Left ventricle myocardium superior (tissue), 1 donor: ENCODE data around the gene ADAMTS17. TPM values are rescaled to one million over a fixed set of nuclear protein-coding genes. Genes with fewer than 3 reads are reported as not detected.
A peak's percentile ranks its signal among the peaks of the same experiment; 100 is the strongest.

Source experiments
- ATAC-seq: fragments of 200-7000 bp; cut with Tn5 transposase; one replicate; pipeline ENCODE4 v1.9.1; 2020; ENCODE audit warnings: mild to moderate bottlenecking, moderate library complexity
- DNase-seq: peaks from one replicate; pipeline ENCODE4 v3.0.0-alpha.2; 2020
- intact Hi-C: fragments of 100-400 bp; cut with micrococcal nuclease; formaldehyde crosslinking; loops from one replicate; pipeline ENCODE4 v1.11.0; 2022
- total RNA-seq: library from RNA; stranded (reverse); fragmentation: NEBNext Ultra II Directional; extraction: Animal tissue kit (Norgen Biotek cat#: 25700); gene quantifications from one replicate; pipeline ENCODE4 v1.2.1, GENCODE V29; 2021
- donor health status: DM: no; HTN: yes; CAD: no; lungs with severe emphysema.

The ADAMTS17 gene
- total RNA-seq, 1 donor from 2014 or later = 2.9 TPM

GRCh38 chr15:100111125-100112060 lies 230.4 kb downstream of the ADAMTS17 start:
- ATAC-seq = peak; percentile 69
- peak; percentile 73 for DNase-seq
- intact Hi-C loops = no loop called here

GRCh38 chr15:100109486-100110035 lies 232.2 kb downstream of the ADAMTS17 start:
- intact Hi-C loops = no loop called here
- ATAC-seq (no peak), DNase-seq (no peak)

DNA sequence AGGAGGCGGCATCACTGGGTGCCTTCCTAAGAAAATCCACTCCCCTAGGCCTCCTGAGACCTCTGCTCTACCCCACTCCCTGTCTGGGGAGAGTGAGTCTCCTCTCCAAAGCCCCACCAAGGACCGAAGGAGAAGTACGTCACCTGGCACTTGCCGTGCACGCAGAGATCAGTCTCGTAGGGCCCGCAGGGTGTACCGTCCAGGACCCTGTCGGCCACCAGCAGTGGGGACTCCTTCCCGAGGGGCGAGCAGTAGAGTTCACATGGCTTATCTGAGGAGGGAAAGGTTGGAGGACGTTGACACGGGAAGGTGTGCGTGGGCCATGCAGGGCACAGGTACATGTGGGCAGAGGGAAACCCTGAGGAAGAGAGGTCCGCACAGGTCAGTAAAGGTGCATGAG lies 232.9 kb downstream of the ADAMTS17 start:
- no peak for DNase-seq
- intact Hi-C loops = no loop called here
- ATAC-seq = no peak

DNA sequence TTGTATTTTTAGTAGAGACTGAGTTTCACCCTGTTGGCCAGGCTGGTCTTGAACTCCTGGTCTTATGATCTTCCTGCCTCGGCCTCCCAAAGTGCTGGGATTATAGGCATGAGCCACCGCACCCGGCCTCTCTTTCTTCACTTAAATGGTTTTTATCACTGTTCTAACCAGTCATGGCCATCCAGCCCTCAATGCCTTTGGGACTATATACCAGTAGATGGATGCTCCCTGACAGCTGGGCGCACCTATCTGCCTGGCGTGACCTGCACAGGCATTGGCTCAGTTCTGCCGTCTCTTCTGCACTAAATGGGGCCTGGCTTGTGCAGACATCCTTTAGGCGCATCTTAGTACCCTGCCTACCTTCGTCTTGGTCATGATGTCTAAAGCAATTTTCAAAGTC lies 233.4 kb downstream of the ADAMTS17 start:
- ATAC-seq (no peak), DNase-seq (no peak)
- intact Hi-C loops = no loop called here

DNA sequence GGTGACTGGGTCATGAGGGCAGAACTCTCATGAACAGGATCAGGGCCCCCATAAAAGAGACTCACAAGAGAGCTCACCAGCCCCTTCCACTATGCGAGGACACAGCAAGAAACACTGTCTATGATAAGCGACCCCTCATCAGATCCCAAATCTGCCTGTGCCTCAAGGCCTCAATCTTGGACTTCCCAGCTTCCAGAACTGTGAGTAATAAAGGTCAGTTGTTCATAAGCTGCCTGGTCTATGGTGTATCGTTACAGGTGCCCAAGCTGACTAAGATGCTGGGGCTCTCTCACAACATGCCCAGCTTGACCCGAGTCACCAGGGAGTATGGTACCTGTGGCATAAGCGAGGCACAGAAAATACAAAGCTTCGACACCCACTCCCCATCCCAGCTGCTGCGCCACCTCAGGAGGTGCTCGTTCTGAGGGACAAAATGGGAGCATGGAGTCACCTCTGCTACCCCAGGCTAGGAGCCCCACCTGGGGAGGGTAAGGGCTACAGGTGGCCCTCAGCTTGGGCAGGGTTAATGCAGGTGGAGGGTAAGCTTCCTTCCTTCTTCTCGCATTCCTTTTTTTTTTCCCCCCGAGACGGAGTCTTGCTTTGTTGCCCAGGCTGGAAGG lies 234.1 kb downstream of the ADAMTS17 start:
- no peak for ATAC-seq
- intact Hi-C loops = no loop called here
- DNase-seq = no peak

DNA sequence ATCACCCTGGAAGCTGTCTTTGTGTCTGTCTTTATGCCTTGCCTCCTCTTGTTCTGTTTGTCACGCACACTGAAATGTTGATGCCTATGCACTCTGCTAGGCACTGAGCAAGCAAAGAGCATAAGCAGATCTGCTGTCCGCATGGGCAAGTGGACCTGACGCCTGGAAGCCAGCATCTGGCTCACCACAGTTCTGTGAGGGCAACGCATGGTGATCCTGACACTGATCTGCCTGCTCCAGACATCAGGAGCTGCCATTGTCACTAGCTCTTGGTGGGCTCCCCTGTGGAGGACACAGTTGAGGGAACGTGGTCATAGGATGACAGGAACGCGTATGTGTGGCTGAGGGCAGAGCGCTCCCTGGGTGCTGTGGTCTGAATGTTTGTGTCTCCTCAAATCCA lies 234.6 kb downstream of the ADAMTS17 start:
- intact Hi-C loops = no loop called here
- DNase-seq = no peak

DNA sequence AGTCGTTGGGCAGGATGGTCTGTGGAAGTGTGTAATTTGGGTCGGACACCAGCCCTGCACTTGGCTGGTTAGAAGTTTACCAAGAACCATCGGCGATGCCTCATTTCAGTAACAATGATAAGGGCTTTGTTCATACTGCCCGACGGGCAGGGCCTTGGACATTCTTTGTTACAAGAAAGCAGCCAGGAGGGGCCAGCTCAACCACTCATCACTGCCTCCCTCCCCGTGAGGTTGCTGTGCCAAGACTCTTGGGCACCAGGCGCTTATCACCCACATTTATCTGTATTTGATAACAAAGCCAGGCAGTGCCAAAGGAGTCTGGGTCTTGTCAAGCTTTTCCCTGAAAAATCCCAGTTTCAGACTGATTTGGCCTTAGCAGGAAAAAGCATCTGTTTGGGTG lies 235.0 kb downstream of the ADAMTS17 start:
- intact Hi-C loops = no loop called here
- ATAC-seq = no peak
- DNase-seq = no peak

More for the DNA sequence above, 234.6 kb downstream of the ADAMTS17 start:
- no peak for ATAC-seq

GRCh38 chr15:100105101-100105500 lies 236.7 kb downstream of the ADAMTS17 start:
- no peak for DNase-seq
- intact Hi-C loops = no loop called here
- ATAC-seq = no peak

DNA sequence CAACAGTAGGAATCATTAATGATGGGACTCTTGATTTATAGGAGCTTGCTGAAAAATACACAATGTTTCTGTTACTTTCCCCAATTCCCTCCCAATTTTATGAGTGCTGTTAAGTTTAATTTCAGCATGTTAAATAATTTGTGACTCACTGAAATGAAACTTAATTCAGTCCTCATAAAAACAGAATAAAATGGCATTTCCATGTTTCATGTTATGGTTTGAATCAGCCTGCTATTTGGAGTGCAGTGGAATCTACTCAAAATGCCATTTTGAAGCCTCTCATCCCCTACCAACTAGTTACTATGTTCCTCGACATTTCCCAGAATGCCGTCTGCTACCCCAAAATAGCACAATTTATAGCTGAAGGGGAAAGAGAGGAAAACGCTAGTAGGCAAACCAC lies 237.5 kb downstream of the ADAMTS17 start:
- intact Hi-C loops = no loop called here
- ATAC-seq = no peak

GRCh38 chr15:100103828-100104227 lies 237.9 kb downstream of the ADAMTS17 start:
- ATAC-seq (no peak), DNase-seq (no peak)
- intact Hi-C loops = no loop called here

More for the DNA sequence above, 237.5 kb downstream of the ADAMTS17 start:
- no peak for DNase-seq

- ATAC-seq (peak; percentile 94), DNase-seq (peak; percentile 59)
- intact Hi-C loops = no loop called here
Measured at GRCh38 chr15:100101426-100102089, 240.2 kb downstream of the ADAMTS17 start.

- intact Hi-C loops = no loop called here
- DNase-seq (no peak), ATAC-seq (no peak)
Measured at GRCh38 chr15:100100926-100101325, 240.8 kb downstream of the ADAMTS17 start.

DNA sequence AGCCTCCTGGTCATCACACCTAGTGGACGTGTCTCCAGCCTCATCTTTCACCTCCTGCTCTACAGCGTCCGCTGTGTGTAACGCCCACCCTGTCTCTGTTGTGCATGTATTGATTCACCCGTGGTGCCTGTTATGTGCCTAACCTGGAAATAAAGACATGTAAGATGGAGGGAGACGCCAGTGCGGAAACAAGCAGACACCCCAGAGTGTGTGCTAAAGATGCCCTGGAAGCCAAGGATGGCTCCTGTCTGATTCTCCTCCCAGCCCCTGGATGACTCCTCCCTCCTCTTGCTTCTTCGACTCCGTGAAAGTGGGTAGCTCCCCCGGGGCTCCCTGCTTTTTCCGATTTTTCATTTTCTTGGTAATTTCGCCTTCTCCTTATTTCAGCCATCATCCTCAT lies 241.8 kb downstream of the ADAMTS17 start:
- intact Hi-C loops = no loop called here
- no peak for DNase-seq
- ATAC-seq = no peak

DNA sequence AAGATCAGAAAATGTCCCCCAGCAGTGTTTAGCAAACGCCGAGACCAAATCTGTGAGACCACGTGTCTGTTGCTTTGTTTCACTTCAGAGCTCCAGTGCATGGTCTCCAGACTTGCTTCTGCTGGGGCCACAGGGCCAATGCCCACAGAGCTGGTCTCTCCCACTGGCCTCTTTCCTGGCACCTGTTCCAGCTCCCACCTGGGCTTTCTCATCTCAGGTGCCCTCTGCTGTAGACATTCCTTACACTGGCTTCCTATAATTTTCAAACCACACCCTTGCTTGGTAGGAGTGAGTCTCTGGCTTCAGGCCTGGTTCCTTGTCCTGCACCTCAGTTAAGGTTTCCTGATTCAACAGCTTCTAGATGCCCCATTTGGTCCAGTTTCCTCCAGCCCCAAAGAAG lies 243.1 kb downstream of the ADAMTS17 start:
- intact Hi-C loops = no loop called here
- DNase-seq (no peak), ATAC-seq (no peak)

- ATAC-seq = no peak
- intact Hi-C loops = no loop called here
- DNase-seq = no peak
Measured at GRCh38 chr15:100097342-100098127, 244.2 kb downstream of the ADAMTS17 start.

DNA sequence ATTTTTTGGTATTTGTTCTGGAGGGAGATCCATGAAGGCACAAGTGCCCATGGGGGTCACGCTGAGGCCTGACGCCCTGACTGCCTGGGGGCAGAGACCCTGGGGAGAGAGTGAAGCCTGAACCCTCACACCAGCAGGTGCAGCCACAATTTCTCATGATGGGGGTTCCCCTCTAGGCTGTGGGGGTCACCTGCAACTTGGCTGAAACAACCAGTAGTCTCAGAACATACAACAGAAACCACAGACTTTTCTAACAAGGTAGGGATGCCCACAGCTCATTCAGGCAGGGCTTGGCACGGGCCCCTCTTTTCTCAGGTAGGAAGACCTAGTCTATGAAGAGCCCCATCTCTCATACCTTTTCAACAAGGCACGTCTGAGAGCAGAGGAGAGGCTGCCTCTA lies 245.1 kb downstream of the ADAMTS17 start:
- intact Hi-C loops = no loop called here
- no peak for ATAC-seq

DNA sequence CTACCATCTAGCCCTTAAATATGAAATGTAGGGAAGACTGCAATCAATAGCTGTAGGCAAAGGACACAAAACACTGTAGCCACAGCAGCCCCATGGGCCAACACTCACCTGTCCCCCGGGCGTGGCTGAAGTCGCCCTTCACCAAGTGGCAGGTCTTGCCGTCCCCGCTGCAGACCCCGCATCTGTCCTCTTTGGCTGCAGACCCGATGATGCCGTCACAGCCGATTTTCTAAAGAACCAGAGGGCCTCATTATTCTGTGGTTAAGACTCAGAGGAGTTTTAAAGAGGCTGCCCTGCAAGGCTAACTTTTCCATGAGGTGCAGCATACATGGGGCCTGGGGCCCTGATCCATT lies 245.6 kb downstream of the ADAMTS17 start:
- intact Hi-C loops = no loop called here
- DNase-seq (no peak), ATAC-seq (no peak)

More for the DNA sequence above, 245.1 kb downstream of the ADAMTS17 start:
- no peak for DNase-seq

- intact Hi-C loops = no loop called here
- ATAC-seq (no peak), DNase-seq (no peak)
Measured at GRCh38 chr15:100095541-100096247, 246.1 kb downstream of the ADAMTS17 start.

DNA sequence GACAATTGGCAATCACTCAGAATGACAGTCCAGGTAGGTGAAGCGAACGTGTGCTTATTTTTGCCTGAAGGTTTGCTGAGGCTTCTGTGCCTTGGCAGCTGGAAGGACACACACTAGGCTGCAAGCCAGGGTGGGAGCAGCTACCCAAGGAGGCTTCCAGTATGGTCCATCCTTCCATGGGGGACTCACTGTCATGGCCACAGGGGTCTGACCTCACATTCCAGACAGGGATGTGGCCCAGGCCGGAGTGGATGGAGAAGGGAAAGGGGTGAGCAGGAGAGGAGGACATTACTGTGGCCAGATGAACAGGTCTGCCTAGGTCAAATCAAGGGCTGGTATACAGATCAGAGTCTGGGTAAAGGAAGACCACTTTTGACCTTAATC lies 247.7 kb downstream of the ADAMTS17 start:
- DNase-seq (no peak), ATAC-seq (no peak)
- intact Hi-C loops = no loop called here
